Measurements from ENCODE around the gene HPS1. TPM values are rescaled to one million over a fixed set of nuclear protein-coding genes. Genes with fewer than 3 reads are reported as not detected.

The HPS1 gene
- total RNA-seq, 4 donors from 2014 or later, result 26.3 to 40.6 (median 27.9) TPM

GRCh38 chr10:98444314-98445006 lies 2.3 kb downstream of the HPS1 start:
- H3K9me3 ChIP-seq, result no peaks in the 10 kb centered on the region
- no peak for DNase-seq
- H3K27ac ChIP-seq, result no peak overlapping the region
- H3K4me3 ChIP-seq, result no peak overlapping the region
- peaks cover 3 to 57% (median 13%) of the 10 kb centered on the region in 3 donors for H3K36me3 ChIP-seq
- no peaks in the 10 kb centered on the region for H3K27me3 ChIP-seq
- intact Hi-C loops (cut with DNase I), result no loop called here
- 85 to 98% methylated on average over 9 of the region's 9 CpGs for WGBS, 2 donors
- TF ChIP-seq POLR2A (IDR thresholded peaks at IDR 0.05), result no peak
- TF ChIP-seq CTCF (IDR thresholded peaks at IDR 0.05), result no peak
- peaks cover 4 to 31% (median 15%) of the 10 kb centered on the region in 3 donors for H3K4me1 ChIP-seq

- H3K27ac ChIP-seq, result no peak overlapping the region
- 86 to 90% methylated on average over 4 of the region's 4 CpGs for WGBS, 2 donors
- intact Hi-C loops (cut with DNase I), result no loop called here
- no peaks in the 10 kb centered on the region for H3K27me3 ChIP-seq
- no peaks in the 10 kb centered on the region for H3K9me3 ChIP-seq
- H3K4me1 ChIP-seq, result peaks cover 0 to 5% (median 0%) of the 10 kb centered on the region in 3 donors
- no peak for DNase-seq
- H3K36me3 ChIP-seq, result peaks cover 17 to 85% (median 25%) of the 10 kb centered on the region in 3 donors
- no peak for TF ChIP-seq CTCF (IDR thresholded peaks at IDR 0.05)
- no peak for TF ChIP-seq POLR2A (IDR thresholded peaks at IDR 0.05)
- no peak overlapping the region for H3K4me3 ChIP-seq
Observed at GRCh38 chr10:98438715-98439114, 8.0 kb downstream of the HPS1 start.

DNA sequence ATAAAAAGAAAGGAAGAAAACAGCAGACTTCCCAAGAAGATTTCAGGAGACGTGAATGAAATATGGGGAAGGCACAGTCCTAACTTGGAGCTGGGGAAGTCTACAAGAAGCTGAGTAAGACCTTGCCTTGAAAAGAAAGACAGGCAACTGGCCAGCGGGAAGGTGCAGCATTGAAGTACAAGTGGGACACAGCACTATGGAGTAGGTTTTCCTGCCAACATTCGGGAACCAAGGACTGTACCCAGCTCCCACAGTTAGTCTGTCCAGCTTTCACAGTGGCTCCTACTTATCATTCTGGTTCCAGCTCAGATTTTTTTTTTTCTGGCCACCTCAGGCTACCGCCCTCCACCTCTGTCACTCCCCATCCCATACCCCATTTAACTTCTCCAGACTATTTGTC lies 10.0 kb downstream of the HPS1 start:
- Histone ChIP-seq H3K4me3 (no peak overlapping the region), H3K36me3 (peaks cover 24 to 85% (median 25%) of the 10 kb centered on the region in 3 donors), H3K27me3 (no peaks in the 10 kb centered on the region), H3K9me3 (no peaks in the 10 kb centered on the region), H3K27ac (no peak overlapping the region), H3K4me1 (no peaks in the 10 kb centered on the region)
- TF ChIP-seq POLR2A (IDR thresholded peaks at IDR 0.05) (no peak), CTCF (IDR thresholded peaks at IDR 0.05) (no peak)
- intact Hi-C loops (cut with DNase I), result no loop called here
- 89 to 95% methylated on average over 4 of the region's 4 CpGs for WGBS, 2 donors
- no peak for DNase-seq

DNA sequence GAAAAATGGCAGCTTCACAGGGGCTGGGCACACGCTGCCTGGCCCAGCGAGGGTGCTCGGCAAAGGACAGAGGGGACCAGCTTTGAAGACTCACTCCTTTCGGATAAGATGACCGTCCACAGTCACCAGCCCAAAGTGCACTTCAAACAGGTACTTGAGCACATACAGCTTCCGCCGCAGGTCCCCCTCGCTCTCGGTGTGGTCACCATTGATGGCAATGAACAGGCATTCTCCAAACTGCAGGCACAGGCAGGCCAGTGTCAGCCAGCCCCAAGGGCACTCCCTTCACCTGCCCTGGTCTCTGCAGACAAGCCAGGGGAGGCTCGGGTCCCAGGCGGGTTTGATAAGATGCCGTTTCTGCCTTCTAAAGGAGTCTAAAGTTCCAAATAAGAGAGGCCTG lies 11.6 kb downstream of the HPS1 start:
- Histone ChIP-seq H3K27me3 (no peaks in the 10 kb centered on the region), H3K4me3 (no peak overlapping the region), H3K9me3 (no peaks in the 10 kb centered on the region), H3K4me1 (no peaks in the 10 kb centered on the region), H3K27ac (no peak overlapping the region), H3K36me3 (peaks cover 33 to 87% (median 37%) of the 10 kb centered on the region in 3 donors)
- intact Hi-C loops (cut with DNase I), result no loop called here
- 94% methylated on average over 10 of the region's 12 CpGs; no CpG with 5 or more reads in 1 of the 2 donors for WGBS, 2 donors
- TF ChIP-seq CTCF (IDR thresholded peaks at IDR 0.05) (no peak), POLR2A (IDR thresholded peaks at IDR 0.05) (no peak)
- no peak for DNase-seq

DNA sequence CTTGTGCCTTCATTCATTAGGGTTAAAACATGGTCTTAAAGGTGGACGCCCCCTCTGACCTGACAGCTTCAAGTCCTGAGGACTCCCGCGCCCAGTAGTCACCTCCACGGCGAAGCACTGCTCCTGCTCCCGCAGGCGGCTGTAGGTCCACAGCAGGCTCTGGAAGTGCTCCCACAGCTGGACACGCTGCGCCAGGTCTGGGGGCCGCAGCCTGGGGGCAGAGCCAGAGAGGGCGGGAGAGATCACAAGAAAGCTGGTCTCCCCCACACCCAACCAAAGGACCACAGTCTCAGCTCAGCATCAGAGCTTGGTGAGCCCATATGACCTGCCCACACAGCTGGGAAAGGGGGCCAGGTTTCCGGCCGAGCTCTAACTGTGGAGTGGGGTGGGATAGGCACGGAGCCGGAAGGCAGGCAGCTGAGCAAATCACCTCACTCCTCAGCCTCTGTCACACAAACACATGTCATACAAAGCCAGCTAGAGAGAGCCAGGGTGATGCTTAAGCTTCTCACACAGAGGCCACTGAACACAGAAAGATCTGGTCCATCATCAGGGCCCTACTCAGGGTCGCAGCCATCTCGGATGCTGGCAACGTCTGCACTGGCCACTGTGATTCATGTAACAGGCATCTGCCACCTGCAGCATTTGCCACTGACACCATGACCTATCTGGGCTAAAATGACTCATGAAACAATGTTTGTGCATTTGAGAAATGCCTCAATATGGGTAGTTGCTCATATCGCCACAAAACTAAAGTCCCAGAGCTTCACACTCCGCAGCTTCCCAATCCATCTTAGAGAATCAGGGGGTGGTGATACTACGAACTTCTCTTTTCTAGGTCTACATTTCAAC lies 12.6 kb downstream of the HPS1 start:
- Histone ChIP-seq H3K4me1 (no peaks in the 10 kb centered on the region), H3K36me3 (peaks cover 41 to 87% (median 47%) of the 10 kb centered on the region in 3 donors), H3K27ac (no peak overlapping the region), H3K27me3 (no peaks in the 10 kb centered on the region), H3K9me3 (no peaks in the 10 kb centered on the region), H3K4me3 (no peak overlapping the region)
- intact Hi-C loops (cut with DNase I), result no loop called here
- WGBS, 2 donors, result 97 to 99% methylated on average over 10 to 16 of the region's 21 CpGs
- no peak for DNase-seq
- no peak for TF ChIP-seq CTCF (IDR thresholded peaks at IDR 0.05)
- no peak for TF ChIP-seq POLR2A (IDR thresholded peaks at IDR 0.05)

All from esophagus squamous epithelium (tissue), 5 donors.